Neuron (in vitro differentiated cells): Measurements from ENCODE around the gene RASL11B.
A peak's percentile ranks its signal among the peaks of the same experiment; 100 is the strongest.

Source experiments
- H2AFZ ChIP-seq: one replicate; pipeline ENCODE4 v1.6.1; 2013; ENCODE audit warnings: low read depth, mild to moderate bottlenecking, inconsistent platforms, low read length, moderate library complexity
- H3K27me3 ChIP-seq: one replicate; pipeline ENCODE4 v1.6.1; 2013; ENCODE audit warnings: low read length; ENCODE audit not compliant: insufficient read depth
- H3K36me3 ChIP-seq: one replicate; pipeline ENCODE4 v1.6.1; 2013; ENCODE audit warnings: low read length; ENCODE audit not compliant: insufficient read depth
- H3K4me1 ChIP-seq: one replicate; pipeline ENCODE4 v1.6.1; 2013; ENCODE audit warnings: low read length; ENCODE audit not compliant: insufficient read depth
- H3K4me3 ChIP-seq: 2 replicates; pipeline ENCODE4 v1.5.1; 2013; ENCODE audit warnings: mild to moderate bottlenecking, low read length, moderate library complexity
- H3K9me3 ChIP-seq: one replicate; pipeline ENCODE4 v1.6.1; 2013; ENCODE audit warnings: low read length

The RASL11B gene

GRCh38 chr4:52852711-52853110, 9.4 kb upstream of the RASL11B start:
- Histone ChIP-seq H3K9me3 (peaks cover 9% of the 10 kb centered on the region), H3K27me3 (no peaks in the 10 kb centered on the region), H2AFZ (no peak overlapping the region), H3K36me3 (no peaks in the 10 kb centered on the region), H3K4me1 (peaks cover 17% of the 10 kb centered on the region), H3K4me3 (no peak overlapping the region)

DNA sequence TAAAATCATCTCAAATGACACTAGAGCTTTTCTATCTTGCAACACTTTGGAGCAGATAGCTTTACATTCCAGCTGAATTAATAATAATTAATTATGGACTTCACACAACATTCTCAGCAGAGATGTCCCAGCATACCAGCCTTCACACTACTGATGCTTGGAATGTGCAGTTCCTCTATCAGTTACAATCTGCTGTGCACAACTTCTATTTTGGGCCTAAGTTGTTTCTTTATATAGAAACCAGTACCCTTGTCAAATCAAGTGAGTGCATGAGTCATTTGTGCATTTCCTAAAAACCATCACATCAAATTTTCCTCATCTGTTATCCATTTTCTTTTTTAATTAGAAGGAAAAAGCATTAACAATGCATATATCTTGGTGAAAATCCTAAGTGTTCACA, 8.8 kb upstream of the RASL11B start:
- H2AFZ ChIP-seq, result no peak overlapping the region
- no peaks in the 10 kb centered on the region for H3K36me3 ChIP-seq
- H3K4me1 ChIP-seq, result peaks cover 17% of the 10 kb centered on the region
- H3K9me3 ChIP-seq, result peaks cover 9% of the 10 kb centered on the region
- H3K4me3 ChIP-seq, result no peak overlapping the region
- no peaks in the 10 kb centered on the region for H3K27me3 ChIP-seq

GRCh38 chr4:52856801-52857200, 5.3 kb upstream of the RASL11B start:
- Histone ChIP-seq H3K9me3 (peaks cover 9% of the 10 kb centered on the region), H3K27me3 (no peaks in the 10 kb centered on the region), H3K4me1 (peaks cover 17% of the 10 kb centered on the region), H3K4me3 (no peak overlapping the region), H2AFZ (no peak overlapping the region), H3K36me3 (no peaks in the 10 kb centered on the region)

DNA sequence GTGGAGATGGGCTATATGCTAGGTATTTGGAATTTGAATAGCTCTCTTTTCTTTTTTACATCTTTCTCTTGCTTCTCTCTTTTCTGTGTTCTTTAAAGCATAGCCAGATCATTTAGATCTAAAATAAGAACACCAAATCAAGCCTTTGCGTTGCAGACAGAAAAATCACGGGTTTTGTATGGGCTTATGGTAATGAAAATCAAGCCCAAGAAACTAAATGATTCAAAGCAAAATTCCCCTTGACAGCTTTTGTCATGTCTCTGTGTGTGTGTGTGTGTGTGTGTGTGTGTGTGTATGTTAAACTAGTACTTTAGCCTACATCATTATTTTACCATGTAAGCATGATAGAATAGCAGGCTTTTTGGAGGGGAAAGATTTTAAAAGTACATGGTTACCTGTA, 1.8 kb upstream of the RASL11B start:
- H2AFZ ChIP-seq, result no peak overlapping the region
- H3K9me3 ChIP-seq, result peaks cover 9% of the 10 kb centered on the region
- H3K36me3 ChIP-seq, result peaks cover 5% of the 10 kb centered on the region
- no peak overlapping the region for H3K4me3 ChIP-seq
- no peaks in the 10 kb centered on the region for H3K27me3 ChIP-seq
- peaks cover 12% of the 10 kb centered on the region for H3K4me1 ChIP-seq

DNA sequence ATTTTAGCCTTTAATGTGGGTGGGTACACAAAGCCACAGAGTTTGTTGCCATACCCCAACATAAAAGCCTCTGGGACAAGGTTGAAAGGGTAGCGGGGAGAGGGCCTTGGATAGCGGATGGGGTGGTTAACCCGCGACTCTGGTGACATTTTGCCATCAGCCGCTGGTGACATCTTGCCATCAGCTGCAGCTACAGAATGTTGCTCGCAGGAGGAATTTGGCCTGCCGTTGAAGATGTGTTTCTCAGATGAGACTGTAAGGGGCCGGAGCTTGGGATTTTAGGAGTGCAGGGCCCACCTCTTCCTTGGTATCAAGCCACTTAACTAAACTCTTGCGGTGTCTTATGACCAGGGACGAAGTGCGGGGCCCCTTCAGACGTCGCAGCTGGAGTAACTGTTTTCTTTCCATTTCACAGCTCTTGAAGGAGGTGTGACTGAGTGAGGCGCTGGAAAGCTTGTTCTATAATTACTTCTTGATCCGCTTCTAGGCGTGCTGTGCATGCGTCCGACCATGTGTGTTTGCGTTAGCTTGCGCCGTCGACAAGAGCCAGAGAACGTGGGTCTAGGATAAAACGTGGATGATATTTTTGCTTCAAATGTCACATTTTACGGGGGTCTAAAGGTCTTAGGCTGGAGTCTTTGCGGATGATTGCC, 820 bp upstream of the RASL11B start:
- peaks cover 9% of the 10 kb centered on the region for H3K9me3 ChIP-seq
- no peaks in the 10 kb centered on the region for H3K27me3 ChIP-seq
- H2AFZ ChIP-seq, result peak overlapping the region; percentile 76
- peaks cover 5% of the 10 kb centered on the region for H3K4me1 ChIP-seq
- peak overlapping the region; percentile 55 for H3K4me3 ChIP-seq
- peaks cover 11% of the 10 kb centered on the region for H3K36me3 ChIP-seq

DNA sequence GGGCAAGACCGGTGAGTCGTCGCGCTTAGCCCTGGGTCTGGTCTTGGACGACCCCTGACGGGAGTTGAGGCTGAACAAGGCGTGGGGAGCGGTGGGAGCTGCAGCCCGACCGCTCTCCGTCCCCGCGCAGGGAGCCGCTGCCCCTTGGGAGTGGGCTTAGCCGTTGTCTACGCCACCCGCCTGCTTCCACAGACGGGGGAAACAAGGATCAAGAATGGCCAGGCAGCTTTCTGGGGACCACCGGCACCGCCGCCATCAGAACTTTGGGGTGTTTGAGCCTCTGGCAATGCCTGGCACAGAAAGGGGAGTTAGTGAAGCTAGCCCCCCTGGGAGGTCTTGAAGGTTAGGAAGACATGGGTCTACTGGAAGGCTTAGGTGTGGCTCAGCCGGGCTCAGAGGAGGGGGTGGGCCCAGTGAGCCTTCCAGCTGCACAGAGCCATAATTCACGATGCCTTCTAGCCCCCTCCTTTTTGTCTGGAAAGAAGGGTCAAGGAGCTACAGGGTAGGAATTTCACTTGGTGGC, 583 bp downstream of the RASL11B start:
- Histone ChIP-seq H3K4me1 (peaks cover 5% of the 10 kb centered on the region), H2AFZ (peak overlapping the region; percentile 76), H3K9me3 (no peaks in the 10 kb centered on the region), H3K27me3 (no peaks in the 10 kb centered on the region), H3K4me3 (peak overlapping the region; percentile 55), H3K36me3 (peaks cover 11% of the 10 kb centered on the region)

DNA sequence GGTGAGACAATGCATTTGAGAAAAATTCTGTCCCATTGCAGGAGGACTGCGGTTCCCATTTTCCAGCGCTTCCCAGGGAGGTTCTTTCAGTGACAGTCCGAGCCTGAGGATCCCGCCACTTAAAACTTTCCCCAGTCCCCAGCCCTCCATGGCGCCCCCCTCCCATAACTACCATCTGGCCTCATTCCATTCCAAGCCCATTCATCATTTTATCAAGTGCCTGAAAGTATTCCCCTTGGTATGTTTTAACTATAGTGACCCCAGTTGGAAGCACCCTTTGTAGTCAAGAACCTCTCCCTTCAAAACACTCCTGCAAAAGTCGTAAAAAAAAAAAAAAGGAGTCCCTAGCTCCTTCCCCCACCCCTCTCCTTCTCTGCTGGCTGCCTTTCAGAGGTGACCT, 1.2 kb downstream of the RASL11B start:
- Histone ChIP-seq H3K4me1 (peaks cover 5% of the 10 kb centered on the region), H3K36me3 (peaks cover 11% of the 10 kb centered on the region), H3K27me3 (no peaks in the 10 kb centered on the region), H3K9me3 (no peaks in the 10 kb centered on the region), H2AFZ (no peak overlapping the region), H3K4me3 (no peak overlapping the region)

GRCh38 chr4:52864793-52865192, 2.7 kb downstream of the RASL11B start:
- Histone ChIP-seq H3K27me3 (no peaks in the 10 kb centered on the region), H3K9me3 (no peaks in the 10 kb centered on the region), H2AFZ (no peak overlapping the region), H3K4me1 (peaks cover 5% of the 10 kb centered on the region), H3K4me3 (no peak overlapping the region), H3K36me3 (peaks cover 11% of the 10 kb centered on the region)

- Histone ChIP-seq H3K9me3 (no peaks in the 10 kb centered on the region), H3K27me3 (no peaks in the 10 kb centered on the region), H3K4me3 (no peak overlapping the region), H3K36me3 (peaks cover 11% of the 10 kb centered on the region), H3K4me1 (peaks cover 5% of the 10 kb centered on the region), H2AFZ (no peak overlapping the region)
These were observed 3.2 kb downstream of the RASL11B start for GRCh38 chr4:52865300-52865699.

- no peaks in the 10 kb centered on the region for H3K27me3 ChIP-seq
- H3K4me3 ChIP-seq, result no peak overlapping the region
- H2AFZ ChIP-seq, result no peak overlapping the region
- H3K36me3 ChIP-seq, result peaks cover 11% of the 10 kb centered on the region
- peaks cover 5% of the 10 kb centered on the region for H3K4me1 ChIP-seq
- no peaks in the 10 kb centered on the region for H3K9me3 ChIP-seq
These were observed 4.6 kb downstream of the RASL11B start for GRCh38 chr4:52866734-52867133.

GRCh38 chr4:52867163-52867562, 5.0 kb downstream of the RASL11B start:
- Histone ChIP-seq H3K4me3 (no peak overlapping the region), H2AFZ (no peak overlapping the region), H3K4me1 (peaks cover 5% of the 10 kb centered on the region), H3K36me3 (peaks cover 11% of the 10 kb centered on the region), H3K27me3 (no peaks in the 10 kb centered on the region), H3K9me3 (no peaks in the 10 kb centered on the region)

- no peaks in the 10 kb centered on the region for H3K27me3 ChIP-seq
- H2AFZ ChIP-seq, result no peak overlapping the region
- no peaks in the 10 kb centered on the region for H3K9me3 ChIP-seq
- H3K36me3 ChIP-seq, result peaks cover 11% of the 10 kb centered on the region
- H3K4me3 ChIP-seq, result no peak overlapping the region
- H3K4me1 ChIP-seq, result peaks cover 1% of the 10 kb centered on the region
These were observed 6.0 kb downstream of the RASL11B start for GRCh38 chr4:52868133-52868532.

- Histone ChIP-seq H3K9me3 (no peaks in the 10 kb centered on the region), H3K36me3 (peaks cover 11% of the 10 kb centered on the region), H3K4me1 (peaks cover 9% of the 10 kb centered on the region), H3K4me3 (no peak overlapping the region), H3K27me3 (no peaks in the 10 kb centered on the region), H2AFZ (no peak overlapping the region)
These were observed 7.1 kb downstream of the RASL11B start for GRCh38 chr4:52869196-52869595.

DNA sequence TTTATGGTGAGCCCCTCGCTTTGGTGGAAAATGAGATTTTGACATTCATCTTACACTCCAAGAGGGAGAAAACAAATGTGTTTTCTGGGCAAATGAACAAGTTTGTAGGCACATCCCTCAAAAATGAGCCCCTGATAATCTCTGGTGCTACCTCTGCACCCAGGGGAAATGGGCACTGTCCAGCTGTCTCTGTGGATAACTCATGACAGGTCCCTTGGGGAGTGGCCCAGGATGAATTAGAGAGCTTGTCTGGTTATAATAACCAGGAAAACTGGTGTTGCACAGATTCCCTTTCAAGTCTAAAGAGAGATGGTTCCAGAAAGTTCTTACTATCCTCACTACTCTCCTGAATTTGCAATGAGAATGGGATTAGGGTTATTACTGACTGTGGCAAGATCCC, 7.5 kb downstream of the RASL11B start:
- H3K4me3 ChIP-seq, result no peak overlapping the region

More for the DNA sequence above, 7.5 kb downstream of the RASL11B start:
- no peaks in the 10 kb centered on the region for H3K27me3 ChIP-seq
- no peak overlapping the region for H2AFZ ChIP-seq
- H3K9me3 ChIP-seq, result no peaks in the 10 kb centered on the region
- H3K4me1 ChIP-seq, result peaks cover 9% of the 10 kb centered on the region
- peaks cover 10% of the 10 kb centered on the region for H3K36me3 ChIP-seq
